HG03575 (cell line): Measurements from ENCODE around the gene C1QTNF6.
"Not testable (repeated sequence)": the region's sequence is repeated elsewhere in the genome, so short reads cannot be mapped to it uniquely, and the experiment has no call there.

Experiments used
- ATAC-seq: cut with Tn5 transposase; IDR thresholded peaks from one replicate; pipeline ENCODE4 v1.9.1; 2021; ENCODE audit not compliant: unreplicated experiment, insufficient number of reproducible peaks, low FRiP score; ENCODE audit errors: extremely low read depth

Gene C1QTNF6

DNA sequence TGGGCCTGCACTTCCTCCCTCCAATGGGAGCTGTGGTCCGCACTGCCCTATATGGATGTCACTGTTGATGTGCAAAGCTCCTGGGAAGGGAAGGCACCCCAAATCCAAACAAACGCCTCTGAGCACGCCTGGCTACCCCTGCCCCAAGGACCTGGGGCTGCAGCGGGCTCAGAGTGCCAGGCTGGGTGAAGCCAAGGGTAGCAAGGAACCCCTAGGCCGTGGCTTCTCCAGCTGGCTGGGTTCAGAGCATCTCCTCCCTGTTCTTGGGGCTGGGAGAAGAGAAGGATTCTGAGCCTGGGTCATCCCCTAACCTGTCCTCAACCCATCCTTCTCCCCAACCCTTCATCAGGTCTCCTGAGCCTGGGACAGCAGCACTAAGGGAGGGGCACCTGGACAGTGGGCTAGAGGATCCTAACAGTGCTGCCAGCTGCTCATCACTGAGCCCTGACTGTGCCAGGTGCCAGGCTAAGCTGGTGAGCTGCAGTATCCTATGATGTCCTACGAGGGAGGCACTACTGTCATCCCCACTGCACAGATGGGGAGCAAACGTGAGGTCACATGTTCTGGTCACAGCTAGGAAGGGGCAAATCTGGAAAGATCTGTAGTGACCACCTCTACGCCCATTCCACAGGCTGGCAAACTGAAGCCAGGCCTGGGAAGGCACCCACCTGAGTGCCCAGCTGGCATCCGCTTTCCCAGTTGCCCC is 21.2 kb upstream of the C1QTNF6 start:
- no peak for ATAC-seq

DNA sequence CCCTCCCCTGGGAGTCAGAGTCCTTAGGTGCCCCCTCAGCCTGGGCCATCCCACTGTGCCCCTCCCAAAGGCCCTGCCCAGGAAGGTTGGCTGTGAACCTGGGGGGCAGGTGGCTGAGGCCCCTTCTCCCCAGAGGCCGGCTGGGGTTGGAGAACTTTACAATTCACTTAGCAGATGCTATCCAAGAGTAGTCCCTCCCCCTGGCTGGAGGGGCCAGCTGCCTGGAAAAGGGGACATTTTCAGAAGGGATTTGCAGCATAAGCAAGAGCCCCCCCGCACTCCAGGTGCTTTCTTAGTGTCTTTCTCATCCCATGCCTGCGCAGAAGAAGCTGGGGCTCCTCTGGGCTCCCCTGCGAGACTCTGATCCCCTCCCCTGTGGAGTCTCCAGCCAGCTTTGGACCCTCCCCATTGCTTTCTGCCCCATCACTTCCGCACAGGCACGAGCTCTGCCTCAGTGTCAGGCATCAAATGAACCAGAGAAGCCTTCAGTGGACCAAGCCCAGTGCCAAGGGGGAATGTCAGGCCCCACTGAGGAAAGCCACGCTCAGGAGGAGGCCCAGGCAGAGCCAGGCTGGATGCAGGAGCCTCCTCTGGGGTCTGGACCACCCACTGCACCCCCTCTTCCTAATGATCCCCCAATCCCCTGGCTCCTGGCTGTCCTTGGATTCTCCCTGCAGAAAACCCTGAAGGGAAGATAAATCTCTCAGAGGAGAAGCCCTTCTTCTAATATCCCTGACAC is 20.5 kb upstream of the C1QTNF6 start:
- ATAC-seq, result no peak

DNA sequence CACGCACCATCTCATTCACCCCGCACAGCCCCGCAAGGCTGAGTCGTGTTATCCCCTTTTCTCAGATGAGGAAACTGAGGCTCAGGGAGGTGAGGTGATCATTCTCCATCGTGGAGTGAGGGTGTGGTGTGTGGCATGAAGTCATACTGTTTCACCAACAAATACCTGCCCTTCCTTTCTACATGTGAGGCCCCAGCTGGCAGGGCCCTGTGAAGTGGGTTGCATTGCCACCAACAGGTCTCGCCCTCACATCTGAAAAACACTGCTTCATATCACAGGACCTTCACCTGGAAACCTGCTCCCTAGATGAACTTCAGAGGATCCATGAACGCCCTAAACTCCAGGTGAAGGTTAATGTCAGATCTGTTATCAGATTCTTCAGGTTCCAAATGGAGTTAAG is 19.9 kb upstream of the C1QTNF6 start:
- no peak for ATAC-seq

DNA sequence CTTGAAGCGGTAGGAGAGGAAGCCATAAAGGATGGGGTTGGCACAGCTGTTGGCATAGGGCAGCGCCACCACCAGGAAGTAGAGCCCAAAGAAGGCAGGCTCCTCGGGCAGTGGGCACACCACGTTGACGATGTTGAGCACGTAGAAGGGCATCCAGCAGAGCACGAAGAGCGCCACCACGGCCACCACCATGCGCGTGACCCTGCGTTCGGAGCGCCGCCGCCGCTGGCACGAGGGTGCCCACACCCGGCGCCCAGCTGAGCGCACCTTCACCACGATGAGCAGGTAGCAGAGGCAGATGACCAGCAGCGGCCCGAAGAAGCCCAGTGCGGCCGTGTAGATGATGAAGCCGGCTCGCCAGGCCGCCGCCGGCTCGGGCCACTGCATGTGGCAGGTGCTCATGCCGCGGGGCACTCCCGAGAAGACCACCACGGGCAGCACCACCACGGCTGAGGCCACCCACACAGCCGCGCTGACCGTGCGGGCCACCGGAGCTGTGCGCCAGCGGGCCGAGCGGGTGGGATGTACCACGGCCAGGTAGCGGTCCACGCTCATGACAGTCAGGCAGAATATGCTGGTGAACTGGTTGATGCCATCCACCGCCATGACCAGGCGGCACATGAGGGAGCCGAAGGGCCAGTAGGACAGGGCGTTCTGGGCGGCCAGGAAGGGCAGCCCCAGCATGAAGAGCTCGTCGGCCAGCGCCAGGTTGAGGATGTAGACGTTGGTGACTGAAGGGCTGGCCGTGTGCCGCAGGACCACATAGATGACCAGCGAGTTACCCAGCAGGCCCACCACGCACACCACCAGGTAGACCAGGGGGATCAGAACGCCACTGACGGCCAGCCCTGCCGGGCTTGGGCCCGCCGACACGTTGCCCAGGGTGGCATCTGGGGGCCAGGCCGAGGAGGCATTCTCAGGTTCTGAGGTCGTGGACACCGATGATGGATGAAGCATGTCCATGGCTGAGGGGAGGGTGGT is 19.1 kb upstream of the C1QTNF6 start:
- ATAC-seq, result no peak

DNA sequence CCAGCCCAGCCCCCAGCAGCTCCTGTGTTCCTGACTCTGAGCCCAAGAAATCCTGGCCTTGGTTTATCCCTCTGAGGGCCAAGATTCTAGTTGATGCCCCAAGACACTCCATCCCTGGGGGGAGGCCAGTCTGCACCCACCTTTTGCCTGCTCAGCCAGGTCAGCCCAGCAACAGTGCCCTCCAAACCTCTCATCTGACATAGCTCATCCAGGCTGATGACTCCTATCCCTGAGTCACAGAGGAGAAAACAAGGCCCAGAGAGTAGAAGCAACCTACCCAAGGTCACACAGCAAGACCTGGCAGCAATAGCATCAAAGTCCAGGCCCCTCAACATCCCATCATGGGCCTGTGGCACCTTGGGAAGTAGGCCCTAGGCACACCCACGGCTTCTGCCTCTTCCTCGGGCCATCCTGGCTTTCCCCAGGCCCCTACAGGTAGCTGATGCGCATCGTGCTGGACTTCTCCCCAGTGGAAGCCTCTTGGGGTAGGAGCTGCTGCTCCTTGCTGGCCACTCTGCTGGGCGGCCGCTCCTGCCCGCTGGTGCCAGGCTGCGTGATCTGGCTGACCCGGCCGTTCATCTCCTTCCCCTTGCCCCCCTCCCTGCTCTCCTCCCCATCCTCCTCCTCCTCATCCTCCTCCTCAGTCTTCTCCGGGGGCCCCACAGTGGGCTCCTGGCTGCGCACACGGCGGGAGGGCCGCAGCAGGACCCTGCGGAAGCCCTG is 18.2 kb upstream of the C1QTNF6 start:
- no peak for ATAC-seq

DNA sequence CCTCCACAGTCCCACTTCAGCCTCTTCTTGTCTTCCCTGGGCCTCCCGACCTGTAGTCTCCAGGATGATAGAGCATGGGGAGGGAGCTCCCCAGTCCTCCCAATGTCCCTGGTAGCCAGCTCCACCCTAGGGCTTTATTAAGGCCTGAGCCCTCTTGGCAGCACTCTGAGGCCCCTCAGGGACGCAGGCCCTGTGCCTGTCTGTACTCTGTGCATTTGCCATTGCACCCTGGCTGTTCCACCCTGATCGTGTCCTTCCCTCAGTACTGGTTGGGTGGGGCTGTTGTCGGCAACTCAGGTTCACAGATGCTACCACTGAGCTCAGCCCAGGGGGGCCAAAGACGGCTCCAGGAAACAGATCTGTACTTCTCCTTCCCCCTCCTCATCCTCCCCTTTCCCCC is 17.0 kb upstream of the C1QTNF6 start:
- no peak for ATAC-seq

DNA sequence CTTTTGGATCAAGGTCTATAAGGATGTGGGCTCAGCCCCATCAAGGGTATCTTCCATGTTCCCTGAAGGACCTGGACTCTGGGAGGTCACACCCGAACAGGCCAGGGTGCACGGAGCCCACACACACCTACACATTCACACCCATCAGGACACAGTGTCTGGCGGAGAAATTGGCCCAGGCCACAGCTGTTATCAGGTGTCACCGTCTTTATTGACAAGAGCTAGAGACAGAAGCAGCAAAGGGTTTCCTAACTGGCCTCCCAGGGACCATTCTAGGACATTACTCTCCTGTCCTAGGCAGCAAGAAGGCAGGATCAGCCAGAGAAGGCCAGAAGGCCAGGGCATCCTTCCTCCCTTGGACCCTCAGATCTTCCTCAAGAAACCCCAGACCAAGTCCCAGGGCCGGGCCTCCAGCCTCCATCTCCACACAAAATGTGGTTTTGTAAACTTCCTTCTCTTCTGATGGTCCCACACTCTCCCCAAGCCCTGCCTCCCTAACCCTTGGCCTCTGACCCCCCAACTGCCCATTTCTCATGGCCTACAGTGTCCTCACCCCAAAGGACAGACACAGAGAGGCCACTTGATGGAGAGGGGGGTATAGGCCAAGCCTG is 16.1 kb upstream of the C1QTNF6 start:
- ATAC-seq, result no peak

DNA sequence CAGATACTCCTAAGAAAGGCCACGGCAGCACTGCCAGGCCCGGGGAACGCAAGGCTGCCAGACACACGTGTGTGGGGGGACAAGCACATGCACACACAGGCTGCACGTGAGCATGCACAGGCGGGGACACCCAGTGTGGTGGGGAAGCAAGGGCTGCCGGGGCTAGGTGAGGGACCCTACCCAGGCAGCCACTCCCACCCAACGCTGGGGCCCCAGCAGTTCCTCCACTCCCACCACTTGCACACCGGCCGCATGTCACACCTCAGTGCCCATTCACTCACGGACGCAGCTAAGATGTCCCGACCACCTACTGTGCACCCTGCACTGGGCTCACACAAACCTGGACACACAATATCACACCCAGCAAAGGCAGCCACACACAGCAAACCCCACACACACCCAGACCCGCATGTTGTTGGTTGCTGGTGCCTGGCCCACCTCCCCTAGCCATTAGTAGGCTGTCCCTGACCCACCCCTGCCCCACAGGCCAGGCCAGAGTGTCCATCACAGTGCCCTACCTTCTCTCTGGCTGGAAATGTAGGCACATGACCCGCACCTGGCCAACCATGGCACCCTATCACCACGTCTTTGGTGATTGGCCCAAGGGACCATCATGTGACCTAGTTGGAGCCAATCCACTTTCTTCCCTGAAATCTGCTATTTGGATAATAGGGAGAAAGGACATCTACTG is 15.5 kb upstream of the C1QTNF6 start:
- ATAC-seq, result no peak

DNA sequence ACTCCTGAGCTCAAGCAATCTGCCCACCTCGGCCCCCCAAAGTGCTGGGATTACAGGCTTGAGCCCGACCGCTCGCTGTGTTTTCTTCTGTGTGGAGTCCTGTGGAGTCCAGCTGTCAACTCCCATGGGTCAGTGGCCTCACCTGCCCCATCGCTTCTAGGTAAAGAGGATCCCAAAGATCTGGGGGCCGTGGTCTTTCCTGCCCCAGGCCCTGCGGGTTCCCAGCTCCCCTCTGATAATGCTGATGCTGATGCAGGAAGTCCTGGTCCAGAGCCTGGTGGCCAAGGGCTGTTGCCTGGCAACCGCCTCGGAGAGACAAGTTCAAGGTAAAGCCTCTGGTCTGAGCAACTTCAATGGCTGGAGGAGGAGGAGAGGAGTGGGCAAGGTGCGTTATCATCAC is 14.7 kb upstream of the C1QTNF6 start:
- no peak for ATAC-seq

DNA sequence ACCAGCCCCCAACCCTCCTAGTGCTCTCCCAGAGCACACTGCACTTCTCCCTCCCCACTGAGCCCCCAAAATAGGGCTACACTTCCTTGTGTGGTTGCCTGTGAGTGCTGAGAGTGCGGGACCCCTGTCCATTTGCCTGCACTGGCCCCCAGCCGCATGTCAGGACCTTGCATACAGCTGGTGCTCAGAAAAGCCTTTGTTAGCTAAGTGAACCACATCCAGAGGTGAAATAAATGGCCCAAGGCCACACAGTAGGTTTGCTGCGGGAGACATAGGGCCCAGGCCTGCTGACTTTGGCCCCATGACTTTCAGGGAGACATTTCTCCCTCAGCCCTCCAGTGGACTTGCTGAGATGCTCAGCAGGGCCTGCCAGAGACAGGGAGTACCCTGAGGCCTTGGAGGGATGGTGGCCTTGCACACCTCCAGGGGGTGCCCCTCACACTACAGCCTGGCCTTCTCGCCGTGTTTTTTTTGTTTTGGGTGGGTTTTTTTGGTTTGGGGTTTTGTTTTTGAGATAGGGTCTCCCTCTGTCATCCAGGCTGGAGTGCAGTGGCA is 14.0 kb upstream of the C1QTNF6 start:
- no peak for ATAC-seq

DNA sequence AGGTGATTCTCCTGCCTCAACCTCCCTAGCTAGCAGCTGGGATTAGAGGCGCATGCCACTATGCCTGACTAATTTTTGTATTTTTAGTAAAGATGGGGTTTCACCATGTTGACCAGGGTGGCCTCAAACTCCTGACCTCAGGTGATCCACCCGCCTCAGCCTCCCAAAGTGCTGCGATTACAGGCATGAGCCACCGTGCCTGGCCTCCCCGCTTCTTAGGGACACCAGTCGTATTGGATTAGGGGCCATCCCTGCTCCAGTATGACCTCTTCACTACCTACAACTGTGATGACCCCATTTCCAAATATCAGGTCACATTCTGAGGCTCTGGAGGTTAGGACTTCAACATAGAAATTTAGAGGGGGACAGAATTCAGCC is 13.4 kb upstream of the C1QTNF6 start:
- ATAC-seq, result not testable (repeated sequence)

DNA sequence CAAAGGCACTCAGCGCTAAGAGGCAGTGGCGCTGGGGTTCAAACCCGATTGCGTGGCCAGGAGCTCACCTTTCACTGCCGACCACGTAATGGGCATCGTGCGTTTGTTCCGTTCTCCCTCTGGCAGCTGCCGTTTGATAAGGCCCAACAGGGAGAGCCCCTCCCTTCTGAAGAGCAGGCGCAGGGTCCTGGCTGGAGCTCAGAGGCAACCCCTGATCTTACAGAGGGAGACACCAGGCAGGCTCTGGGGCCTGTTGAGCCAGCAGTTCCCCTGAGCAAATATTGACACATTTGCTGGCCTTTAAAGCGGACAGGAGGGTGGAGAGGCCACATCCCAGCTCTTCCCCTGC is 11.7 kb upstream of the C1QTNF6 start:
- no peak for ATAC-seq

DNA sequence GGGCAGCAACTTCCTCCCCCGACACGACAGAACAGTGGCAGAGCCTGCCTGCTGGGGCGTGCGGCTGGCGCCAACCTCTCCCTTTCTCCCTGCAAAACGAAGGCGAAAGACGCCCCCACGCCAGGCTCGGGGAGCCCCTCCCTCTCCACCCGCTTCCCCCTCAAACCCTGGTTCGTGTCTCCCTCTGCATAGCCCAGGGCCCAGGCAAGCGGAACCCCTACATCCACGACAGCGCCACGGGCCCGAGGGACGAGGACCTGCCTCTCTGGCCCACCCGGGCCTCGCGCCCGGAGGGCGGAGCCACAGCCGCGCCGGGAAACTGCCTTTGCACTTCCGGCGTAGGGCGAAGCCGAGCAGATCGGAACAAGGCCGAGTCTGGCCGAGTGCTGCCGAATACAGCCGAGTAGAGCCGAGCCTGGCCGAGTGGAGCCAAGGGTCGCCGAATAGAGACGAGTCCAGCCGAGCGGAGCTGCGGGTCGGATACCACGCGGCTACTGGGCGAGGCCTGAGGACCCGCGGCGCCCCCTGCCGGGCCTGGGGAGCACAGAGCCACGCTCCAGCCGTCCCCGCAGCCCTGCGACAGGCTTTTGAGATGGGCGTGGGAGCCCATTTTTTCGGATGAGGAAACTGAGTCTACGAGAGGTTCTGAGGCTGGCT is 11.2 kb upstream of the C1QTNF6 start:
- ATAC-seq, result peak; percentile 54

DNA sequence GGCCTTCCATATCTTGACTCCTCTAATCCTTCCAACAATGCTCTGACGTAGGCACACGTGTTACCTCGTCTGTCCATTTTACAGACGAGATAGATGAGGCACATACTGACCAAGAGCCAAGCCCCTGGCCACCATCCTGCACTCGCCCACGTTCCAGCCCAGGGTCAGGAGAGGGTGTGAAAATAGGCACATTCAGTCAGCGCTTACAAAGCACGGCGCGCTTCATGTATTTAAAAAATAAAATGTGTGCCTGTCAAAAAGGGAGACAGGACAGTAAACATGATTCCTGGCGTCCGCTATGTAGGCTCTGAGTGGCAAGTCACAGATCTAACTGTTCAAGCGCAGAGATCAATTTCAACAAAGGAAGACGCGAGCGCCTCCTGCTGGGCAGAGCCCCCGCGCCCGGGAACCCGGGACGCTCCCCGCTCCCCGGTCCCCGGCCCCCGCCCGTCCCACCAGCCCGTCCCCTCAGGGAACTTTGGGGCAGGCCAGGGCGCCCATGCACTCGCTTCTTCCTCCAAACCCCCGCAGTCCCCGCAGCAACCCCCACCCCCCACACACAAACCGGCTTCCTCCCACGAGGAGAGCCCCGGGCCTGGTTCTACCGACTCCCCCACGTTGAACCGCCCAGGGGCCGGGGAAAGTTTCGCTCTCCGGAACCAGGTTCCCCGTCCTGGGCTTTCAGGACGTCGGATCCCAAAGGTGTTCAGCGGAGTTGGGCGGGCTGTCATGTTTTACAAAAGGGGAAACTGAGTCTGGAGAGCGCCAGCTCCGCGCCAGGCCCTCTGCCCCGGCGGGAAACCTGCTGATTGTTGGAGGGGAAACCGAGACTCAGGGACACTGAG is 10.4 kb upstream of the C1QTNF6 start:
- no peak for ATAC-seq

DNA sequence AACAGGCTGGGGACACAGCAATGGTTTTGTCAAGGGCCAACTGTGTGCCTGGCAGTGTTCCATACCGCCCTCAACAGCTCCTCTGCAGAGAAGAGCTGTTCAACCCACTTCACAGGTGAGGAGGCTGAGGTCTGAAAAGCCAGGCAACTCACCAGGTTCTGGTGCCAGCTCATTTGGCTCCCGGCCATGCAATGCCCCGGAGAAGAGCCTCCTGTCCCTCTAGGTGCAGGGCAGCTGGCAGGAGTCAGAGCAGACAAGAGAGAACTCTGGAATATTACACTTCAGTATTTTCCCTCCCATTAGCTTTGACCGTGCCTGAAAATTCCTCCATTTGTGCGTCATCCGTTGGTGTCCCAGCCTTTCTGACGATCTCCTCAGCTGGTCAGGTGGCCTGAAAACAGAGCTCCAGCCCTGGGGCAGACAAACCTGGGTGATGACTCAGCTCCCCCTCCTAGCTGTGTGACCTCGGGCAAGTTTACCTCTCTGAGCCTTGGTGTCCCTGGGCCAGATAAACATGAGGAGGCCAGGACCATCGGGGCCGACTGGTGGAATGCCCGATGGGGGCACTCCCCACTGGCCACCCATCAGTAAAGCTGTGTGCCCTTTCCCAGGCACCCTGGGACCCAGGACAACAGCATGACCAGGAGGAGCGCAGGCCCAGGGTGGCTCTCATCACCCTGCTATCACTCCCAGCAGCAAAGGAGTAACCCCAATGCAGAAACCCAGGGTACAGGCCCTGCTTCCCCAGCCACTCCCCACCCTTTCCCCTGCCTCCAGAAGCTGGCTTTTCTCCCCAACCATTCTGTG is 9.6 kb upstream of the C1QTNF6 start:
- ATAC-seq, result no peak
